Esophagus mucosa (tissue), 1 donor: ENCODE measurements around the gene EZR. TPM values are rescaled to one million over a fixed set of nuclear protein-coding genes. Genes with fewer than 3 reads are reported as not detected.
"Not testable (repeated sequence)": the region's sequence is repeated elsewhere in the genome, so short reads cannot be mapped to it uniquely, and the experiment has no call there.

Source experiments
- ATAC-seq: fragments of 200-7000 bp; cut with Tn5 transposase; one replicate; pipeline ENCODE4 v1.9.1; 2020
- total RNA-seq: library from RNA; stranded (reverse); gene quantifications from one replicate; pipeline ENCODE4 v1.2.4, GENCODE V29; 2023
- donor health status: DM: yes; HTN: yes; CAD: no.

Gene EZR
- total RNA-seq, 1 donor from 2014 or later, result 368 TPM

DNA sequence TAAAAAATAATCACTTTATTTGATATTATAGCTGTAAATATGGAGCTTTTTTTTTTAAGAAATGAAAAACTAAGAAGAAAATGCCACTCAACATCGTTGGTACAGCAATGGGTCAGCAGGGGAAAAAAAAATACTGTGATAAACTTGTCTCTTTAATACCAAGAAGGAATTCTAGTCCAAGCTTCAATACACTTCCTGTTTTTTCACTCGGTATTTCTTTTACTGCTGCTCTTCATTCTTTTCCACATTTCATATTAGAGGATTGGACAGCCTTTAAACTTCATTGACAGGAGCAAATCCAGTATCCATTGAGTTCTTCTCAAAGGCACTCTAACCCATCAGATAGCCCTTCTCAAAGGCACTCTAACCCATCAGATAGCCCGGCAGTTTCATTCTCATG lies 22.2 kb upstream of the EZR start:
- ATAC-seq, result no peak

DNA sequence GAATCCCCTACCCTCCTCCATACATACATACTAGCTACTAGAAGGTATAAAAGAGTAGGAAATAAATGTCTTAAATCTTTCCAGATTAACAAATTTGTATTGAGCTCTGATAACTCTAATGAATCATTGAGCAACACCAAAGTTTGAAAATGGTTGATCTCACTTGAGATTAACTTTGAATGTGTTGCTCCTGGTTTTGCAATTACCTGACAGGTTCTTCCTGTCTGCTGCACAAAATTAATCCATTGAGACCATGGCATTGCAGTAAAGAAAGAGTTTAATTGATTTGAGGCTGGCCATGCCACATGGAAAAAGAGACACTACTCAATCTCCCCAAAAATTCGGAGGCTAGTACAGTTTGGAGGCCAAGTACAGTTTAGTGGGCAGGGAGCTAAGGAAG lies 21.3 kb upstream of the EZR start:
- ATAC-seq, result peak; percentile 60

DNA sequence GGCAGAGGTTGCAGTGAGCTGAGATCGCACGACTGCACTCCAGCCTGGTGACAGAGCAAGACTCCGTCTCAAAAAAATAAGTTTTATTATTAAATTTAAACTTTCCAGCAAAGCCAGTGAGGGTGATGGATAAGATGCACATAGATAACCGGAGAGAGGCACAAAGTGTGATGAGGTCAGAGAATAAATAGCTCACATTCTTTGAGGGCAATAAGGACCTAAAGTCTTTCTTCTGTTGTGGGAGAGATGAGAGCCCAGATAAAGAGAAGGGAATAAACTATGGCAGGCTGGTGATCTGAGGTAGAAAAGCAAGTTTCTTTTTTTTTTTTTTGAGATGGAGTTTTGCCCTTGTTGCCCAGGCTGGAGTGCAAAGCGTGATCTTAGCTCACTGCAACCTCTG lies 20.6 kb upstream of the EZR start:
- ATAC-seq, result no peak

DNA sequence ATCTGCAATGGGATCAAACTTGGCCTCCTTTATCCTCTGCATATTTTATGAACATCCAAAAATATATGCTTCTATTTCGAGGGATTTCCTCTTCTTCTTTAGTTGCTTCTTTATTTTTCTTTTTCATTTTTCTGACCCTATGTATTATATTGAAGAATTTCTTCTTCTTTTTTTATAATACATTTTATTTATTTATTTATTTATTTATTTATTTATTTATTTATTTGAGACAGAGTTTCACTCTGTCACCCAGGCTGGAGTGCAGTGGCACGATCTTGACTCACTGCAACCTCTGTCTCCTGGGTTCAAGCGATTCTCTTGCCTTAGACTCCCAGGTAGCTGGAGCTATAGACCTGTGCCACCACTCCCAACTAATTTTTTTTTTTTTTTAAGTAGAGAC lies 19.6 kb upstream of the EZR start:
- not testable (repeated sequence) for ATAC-seq

DNA sequence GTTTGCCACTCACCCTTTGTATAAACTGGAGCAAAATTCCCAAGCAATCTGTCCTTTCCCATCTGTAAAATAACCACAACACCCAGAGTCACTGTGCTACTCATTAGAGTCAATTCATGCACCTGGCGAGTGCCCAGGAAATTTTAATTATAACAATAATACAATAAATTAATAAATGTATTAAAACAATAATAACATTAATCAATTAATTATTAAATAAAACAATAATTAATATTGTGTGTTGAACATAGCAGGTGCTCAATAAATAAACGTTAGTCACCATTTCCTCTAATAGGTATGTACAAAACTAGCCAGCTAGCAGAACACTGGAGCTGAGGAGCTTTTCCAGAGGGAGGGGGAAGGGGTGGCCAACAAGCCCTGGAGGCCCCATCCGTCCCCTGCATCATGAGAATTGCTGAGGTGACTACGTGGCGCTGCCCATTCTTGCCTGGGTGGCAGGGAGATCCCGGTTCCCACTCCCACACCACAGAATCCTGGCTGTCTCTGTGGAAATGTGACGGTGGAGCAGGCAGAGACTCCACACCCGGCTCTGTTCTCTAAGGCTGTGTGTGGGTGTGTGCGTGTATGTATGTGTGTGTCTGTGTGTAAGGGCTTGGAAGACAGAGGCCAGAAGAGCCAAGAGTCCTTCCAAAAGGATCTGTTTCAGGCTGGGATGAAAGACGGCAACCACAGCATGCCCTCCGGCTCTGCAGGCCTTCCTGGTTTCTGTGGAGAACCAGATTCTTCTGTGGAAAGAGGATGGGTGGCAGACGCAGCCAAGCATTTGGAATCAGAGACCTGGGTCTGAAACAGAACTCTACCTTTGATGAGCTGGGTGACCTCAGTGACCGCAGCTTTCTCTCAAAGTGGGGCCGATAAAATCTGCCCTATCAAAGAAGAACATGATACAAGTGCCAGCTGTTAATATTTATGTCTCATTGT lies 18.8 kb upstream of the EZR start:
- ATAC-seq, result peak; percentile 63

DNA sequence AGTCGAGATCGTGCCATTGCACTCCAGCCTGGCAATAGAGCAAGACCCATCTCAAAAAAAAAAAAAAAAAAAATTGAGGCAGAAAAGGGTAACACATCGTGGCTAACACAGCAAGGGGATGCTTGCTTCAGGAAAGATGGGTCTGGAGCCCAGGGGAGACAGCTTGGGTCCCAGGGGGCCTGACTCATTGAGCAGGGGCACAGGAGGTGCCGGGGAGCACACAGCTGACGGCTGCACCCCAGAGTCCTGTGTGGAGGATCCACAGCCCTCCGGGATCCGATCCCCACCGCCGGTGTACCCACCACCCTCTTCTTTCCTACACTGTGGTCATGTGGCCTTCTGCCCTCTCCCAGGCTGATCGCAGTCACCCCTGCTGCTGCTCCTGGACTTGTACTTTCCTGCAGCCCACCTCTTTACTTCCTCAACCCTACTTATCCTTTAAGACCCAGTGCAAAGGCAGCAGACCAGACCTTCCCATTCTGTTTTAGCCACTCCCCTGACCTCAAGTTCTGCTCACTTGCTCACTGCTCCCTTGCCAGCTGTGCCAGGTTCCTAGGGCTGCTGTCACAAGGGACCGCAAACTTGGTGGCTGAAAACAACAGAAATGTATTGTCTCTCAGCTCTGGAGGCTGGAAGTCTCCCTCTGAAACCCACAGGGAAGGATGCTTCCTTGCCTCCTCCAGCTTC lies 17.6 kb upstream of the EZR start:
- no peak for ATAC-seq

DNA sequence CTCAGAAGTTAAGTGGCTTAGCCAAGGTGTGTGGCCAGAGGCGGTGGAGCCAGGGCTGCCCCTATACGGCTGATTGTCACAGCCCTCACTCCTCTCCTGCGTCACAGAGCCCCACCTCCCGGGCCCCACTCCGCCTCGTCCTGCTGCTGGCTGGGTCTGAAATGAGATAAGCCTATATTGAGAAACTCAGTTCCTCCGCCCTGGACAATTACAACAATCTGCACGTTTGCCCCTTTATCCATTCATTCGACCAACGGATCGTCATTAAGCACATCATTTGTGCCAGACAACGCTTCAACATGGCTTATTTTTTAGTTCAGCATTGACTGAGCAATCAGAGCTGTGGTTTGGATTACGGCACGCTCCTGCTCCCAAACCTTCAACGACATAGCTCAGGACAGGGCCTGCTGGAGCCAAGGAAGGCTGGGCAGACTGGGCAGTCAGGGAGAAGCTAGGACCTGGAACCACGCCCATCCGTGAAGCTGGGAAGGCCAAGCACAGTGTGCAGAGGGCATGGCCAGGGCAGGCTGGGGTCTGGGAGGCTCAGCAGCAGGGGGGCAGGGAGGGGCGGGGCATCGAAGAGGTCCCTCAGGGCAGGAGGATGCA lies 16.6 kb upstream of the EZR start:
- ATAC-seq, result no peak

DNA sequence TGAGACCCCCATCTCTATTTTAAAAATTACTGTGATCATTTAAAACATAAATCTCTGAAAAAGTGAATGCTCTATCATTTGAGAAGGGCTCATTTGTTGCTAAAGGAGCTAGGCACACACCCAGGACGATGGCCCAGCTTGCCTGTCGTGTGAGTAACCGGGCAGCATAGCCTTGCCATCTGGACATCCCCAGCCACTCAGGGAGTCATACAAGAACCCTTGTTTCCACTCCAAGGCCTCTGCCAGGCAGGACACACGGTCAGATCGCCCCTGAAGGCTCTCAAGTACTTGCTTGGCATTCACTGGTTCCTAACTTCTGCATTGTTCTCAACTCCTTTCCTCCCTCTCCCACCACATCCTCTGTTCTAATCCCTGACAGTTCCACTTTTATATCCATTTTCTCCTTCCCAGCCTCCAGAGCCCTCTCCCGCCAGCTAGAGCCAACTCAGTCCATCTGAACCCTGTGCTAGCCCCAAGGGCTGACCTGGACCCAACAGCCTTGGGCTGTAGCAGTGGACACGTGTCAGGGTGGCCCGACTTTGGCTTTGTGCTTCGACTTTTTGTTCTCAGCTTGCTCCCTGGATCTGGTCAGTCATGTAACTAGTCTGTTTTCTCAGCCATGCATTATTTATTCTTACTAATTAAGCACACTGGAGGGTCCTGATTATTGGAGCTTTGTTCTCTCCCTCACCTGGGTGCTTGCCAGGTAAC lies 15.7 kb upstream of the EZR start:
- ATAC-seq, result no peak

DNA sequence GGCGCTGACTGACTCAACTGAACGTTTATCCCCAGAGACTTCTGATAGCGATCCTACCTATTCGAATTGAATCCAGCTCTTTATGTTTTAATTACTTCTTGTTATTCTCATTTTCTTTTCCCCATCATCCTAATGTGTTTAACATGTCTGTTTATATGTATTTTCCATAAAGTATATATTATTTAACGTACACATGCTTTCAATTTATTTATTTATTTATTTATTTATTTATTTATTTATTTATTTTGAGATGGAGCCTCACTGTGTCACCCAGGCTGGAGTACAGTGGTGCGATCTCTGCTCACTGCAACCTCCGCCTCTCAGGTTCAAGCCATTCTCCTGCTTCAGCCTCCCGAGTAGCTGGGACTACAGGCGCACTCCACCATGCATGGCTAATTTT lies 13.6 kb upstream of the EZR start:
- ATAC-seq, result not testable (repeated sequence)

DNA sequence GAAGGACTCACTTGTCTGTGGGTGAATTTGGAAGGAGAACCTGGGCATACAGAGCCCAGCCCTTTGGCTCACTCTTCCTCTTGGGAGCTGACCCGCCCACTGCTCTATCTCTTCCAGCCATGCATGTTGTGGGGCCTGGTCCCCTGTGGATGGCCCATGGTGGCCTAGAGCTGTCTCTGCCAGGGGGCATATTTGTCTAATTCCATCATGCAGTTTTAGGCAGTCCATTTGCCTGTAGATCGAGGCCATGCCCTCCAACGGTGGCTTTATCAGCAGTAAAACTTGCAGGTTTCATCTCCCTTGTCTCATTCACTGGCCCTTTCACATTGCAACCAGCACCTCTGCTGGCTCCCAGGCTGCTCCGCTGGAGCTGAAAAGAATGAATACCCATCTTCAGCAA lies 12.9 kb upstream of the EZR start:
- no peak for ATAC-seq

DNA sequence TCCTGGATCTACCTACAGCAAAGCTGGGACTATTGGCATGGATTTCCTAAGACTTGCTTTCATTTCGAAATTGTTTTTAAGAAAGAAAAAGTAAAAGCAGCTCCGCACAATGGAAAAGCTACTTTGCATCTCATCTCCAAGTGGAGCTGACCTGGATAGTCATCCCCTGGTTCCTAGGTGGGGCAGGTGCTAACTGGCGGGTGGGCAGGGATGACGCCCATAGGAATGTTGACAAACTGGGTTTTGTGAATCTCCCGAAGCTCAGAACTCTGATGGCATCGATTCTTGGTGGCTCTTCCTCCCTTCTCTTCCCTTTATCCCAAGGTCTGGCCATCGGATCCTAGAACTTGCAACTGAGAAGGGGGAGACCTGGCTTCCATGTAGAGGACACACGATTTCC lies 12.4 kb upstream of the EZR start:
- peak; percentile 22 for ATAC-seq

DNA sequence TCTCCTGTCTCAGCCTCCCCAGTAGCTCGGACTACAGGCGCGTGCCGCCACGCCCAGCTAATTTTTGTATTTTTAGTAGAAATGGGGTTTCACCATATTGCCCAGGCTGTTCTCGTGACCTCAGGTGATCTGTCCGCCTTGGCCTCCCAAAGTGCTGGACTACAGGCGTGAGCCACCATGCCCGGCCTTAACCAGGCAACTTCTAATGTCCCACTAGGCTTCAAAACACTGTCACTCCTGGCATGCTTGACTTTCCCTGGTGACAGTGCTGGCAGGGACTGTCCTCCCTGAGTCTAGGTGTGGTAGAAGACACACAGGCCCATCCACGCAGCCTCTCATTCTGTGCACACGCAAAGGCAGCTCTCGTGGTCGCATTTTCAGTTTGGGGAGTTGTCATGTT lies 11.6 kb upstream of the EZR start:
- ATAC-seq, result no peak

DNA sequence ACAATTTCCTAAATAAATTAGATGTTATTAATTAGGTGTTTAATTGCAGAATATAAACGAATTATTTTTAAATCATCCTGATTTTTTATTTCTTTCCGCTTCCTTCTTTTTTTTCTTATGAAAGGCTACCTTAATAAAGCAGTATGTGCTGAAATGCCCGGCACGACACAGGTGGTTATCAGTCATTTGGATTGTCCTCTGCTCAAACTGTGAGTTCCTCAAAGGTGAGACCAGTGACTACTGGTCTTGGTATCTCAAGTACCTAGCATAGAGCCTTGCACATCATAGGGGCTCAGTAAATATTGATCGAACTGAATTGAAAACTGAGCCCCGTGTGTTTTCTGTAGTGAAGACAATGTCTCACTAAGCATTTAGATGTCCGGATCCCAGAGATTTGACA lies 9.6 kb upstream of the EZR start:
- no peak for ATAC-seq

DNA sequence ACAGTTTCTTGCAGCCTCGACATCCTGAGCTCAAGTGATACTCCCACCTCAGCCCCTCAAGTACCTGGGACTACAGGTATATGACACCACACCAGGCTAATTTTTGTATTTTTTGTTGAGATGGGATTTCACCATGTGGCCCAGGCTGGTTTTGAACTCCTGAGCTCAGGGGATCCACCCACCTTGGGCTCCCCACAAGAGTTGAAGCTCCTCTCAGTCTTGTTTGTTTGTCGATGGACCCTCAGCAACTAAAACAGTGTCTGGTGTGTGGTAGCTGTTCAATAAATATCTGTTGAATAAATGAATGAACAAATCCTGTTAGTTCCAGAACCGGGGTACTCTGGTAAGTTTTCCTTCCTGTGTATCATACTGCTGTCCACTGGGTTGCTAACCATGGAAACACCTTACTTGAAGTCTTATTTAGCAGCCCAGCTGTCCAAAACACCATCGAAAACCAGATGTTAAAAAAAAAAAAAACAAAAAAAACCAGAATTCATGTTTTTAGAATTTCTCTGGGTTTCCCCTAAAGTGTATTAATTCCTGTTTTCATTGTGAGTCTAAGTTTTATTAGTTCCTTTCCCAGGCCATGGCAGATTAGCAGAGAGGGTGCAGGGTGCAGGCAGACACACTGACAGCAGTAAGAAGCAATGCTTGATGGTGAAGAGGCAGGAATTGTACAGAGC lies 7.8 kb upstream of the EZR start:
- ATAC-seq, result no peak

DNA sequence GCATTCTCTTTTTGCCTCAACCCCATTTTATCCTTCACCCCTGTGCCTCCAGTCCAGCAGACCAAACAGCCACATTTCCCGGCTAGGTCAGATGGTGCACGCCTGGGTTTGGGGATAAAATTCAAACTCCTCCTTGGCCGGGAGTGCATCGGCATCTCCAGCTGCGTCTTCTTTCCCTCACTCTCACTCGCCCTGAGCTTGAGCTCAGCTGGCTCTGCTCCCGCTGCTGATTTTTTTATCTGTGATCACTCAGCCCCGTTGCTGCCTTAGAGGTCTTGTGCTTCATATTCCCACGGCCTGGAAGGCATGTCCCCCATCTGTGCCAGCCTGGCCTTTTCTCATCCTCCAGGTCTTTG lies 6.8 kb upstream of the EZR start:
- no peak for ATAC-seq

DNA sequence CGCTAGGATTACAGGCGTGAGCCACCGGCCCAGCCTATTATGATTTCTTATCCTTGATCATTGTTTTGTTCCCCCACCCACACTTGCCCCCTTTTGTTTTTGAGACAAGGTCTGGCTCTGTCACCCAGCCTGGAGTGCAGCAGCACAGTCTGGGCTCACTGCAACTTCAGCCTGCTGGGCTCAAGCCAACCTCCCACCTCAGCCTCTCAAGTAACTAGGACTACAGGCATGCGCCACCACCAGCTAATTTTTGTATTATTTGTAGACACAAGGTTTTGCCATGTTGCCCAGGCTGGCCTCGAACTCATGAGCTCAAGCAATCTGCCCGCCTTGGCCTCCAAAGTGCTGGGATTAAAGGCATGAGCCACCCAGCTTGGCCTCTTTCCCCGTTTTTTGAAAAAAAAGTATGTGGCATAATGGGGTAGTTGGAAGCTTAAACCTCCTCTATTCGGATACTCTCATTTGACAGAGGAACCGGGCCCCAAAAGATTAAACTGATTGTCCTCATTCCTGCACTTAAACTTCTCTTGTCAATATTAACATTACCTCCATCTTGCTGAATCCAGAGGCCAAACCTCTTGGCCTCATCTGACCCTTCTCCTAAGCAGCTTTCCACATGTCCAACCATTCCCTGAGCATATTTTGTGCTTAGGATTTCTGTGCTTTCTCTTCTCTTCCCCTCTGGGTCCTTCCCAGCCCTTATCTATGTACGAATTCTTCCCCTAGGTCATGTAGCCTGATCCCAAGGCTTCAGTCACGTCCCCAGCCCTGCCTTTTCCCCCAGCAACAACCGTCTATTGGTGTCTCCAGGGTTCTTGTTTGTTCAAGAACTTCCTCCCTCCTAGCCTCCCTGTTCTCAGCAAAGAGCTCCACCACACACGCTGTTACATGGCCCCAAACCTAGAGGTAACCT lies 6.1 kb upstream of the EZR start:
- no peak for ATAC-seq

DNA sequence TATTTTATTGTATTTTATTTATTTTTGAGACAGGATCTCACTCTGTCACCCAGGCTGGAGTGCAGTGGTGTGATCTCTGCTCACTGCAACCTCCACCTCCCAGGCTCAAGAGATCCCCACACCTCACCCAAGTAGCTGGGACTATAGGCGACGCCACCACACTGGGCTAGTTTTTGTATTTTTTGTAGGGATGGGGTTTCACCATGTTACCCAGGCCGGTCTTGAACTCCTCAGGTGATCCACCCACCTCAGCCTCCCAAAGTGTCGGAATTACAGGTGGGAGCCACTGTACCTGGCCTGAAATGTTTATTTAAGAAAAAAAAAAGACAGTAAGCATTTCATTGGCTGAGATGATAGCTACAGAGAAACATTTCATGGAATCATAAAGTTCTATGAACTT lies 4.4 kb upstream of the EZR start:
- ATAC-seq, result not testable (repeated sequence)

DNA sequence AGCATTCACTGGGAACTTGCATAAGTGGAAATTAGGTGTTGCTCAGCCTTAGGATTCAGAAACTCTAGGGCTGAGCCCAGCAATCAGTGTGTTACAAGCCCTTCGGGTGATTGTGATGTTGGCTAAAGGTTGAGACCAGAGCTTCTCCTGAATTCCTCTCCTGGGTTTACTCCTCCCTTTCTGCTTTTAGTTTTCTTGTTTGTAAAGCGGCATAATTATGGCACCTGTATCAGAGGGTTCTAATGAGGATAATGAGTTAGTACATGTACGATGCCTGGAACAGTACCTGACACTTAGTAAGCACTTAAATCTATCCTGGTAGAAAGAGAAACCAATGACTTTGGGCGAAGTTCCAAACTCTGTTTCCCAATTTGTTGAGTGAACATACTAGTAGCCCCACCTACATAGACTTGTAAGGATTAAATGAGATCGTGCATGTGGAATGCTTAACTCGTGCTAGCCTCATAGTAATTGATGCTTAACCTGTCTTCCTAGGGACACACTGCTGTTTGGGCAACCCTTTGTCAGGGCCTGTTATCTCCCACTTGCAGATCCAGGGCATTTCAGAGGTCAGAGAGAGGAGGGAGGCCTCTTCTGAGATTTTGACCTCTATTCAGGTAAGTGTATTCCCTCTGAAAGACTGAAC lies 932 bp upstream of the EZR start:
- ATAC-seq, result peak; percentile 48

DNA sequence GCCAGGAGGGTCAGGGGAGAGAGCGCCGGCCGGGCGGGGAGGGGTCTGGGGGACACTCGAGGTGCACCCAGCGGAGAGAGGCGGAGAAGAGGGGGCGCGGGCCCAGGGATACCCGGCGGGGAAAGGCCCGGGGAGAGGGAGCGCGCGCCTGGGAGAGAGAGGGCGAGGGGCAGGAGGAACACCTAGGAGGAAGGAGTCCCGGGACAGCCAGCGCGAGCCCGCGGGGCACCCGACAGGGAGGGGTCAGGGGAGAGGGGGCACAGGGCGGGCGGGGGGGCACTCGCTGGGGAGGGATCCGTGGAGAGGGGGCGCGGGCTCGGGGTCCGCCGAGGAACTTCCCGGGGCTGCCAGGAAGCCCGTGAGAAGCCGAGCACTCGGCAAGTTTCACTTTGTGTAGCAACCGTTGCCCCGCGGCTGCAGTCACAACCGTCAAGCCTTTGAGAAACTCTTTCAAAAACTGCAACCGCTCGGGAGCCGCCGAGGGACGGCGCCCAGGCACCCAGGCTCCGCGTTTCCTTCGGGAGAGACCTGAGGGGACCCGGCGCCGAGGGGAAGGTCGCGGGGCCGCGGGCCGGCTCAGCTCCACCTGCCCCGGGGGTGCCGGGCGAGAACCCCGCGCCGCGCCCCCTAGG lies 471 bp downstream of the EZR start:
- ATAC-seq, result peak; percentile 44
